ENCODE results near the gene DCAF17.

DCAF17 gene

GRCh38 chr2:171480908-171481307, 46.9 kb downstream of the DCAF17 start:
- TF ChIP-seq CTCF (conservative IDR thresholded peaks at IDR 0.05; ENCODE audit: low read depth, low read length): no peak
- no peak for DNase-seq (ENCODE audit: low read depth)
- H3K4me3 ChIP-seq (ENCODE audit: low read depth, low read length): no peak overlapping the region

DNA sequence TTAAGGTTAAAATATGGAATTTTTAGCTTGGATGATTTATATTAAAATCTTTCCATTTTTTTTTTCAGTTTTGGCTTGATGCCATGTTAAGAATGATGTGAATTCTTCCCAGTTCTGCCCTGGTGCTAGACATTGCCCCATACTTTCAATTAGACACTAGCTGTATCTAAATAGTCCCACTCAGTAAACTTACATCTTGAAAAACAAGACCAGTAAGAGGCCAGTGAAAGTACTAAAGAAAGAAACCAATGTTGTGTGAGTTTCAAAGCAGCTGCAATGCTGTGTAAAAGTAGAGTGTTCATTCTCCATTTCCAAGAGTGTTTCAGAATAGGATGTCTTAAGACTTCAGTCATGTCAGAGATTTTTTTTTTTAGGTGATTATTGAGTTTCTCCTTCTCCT, 48.3 kb downstream of the DCAF17 start:
- TF ChIP-seq CTCF (conservative IDR thresholded peaks at IDR 0.05; ENCODE audit: low read depth, low read length): no peak
- peak; percentile 16 for DNase-seq (ENCODE audit: low read depth)

GRCh38 chr2:171482877-171483276, 48.9 kb downstream of the DCAF17 start:
- H3K4me3 ChIP-seq (ENCODE audit: low read depth, low read length): no peak overlapping the region
- DNase-seq (ENCODE audit: low read depth): peak; percentile 27
- no peak for TF ChIP-seq CTCF (conservative IDR thresholded peaks at IDR 0.05; ENCODE audit: low read depth, low read length)

More for the DNA sequence above, 48.3 kb downstream of the DCAF17 start:
- H3K4me3 ChIP-seq (ENCODE audit: low read depth, low read length): no peak overlapping the region

DNA sequence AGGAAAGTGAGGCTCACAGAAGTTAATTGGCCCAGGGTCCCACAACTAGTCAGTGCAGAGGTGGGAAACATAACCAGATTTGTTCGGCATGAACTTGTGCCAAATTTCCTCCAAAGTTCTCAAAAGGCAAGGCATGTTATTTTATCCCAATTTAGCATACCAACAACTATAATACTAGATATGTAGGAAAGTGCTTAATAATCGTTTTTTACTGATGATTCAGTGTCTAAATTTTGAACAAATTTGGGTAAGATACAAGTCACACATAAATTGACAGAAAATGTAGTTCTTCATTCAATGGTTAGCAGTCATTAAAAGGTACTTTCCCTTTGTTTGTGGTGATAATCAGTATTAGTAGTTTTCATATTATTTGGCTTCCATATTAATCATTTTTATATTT, 49.8 kb downstream of the DCAF17 start:
- no peak for DNase-seq (ENCODE audit: low read depth)
- no peak overlapping the region for H3K4me3 ChIP-seq (ENCODE audit: low read depth, low read length)
- TF ChIP-seq CTCF (conservative IDR thresholded peaks at IDR 0.05; ENCODE audit: low read depth, low read length): no peak

- no peak overlapping the region for H3K4me3 ChIP-seq (ENCODE audit: low read depth, low read length)
- DNase-seq (ENCODE audit: low read depth): peak; percentile 14
- TF ChIP-seq CTCF (conservative IDR thresholded peaks at IDR 0.05; ENCODE audit: low read depth, low read length): no peak
Observed at GRCh38 chr2:171485116-171485515, 51.1 kb downstream of the DCAF17 start.

DNA sequence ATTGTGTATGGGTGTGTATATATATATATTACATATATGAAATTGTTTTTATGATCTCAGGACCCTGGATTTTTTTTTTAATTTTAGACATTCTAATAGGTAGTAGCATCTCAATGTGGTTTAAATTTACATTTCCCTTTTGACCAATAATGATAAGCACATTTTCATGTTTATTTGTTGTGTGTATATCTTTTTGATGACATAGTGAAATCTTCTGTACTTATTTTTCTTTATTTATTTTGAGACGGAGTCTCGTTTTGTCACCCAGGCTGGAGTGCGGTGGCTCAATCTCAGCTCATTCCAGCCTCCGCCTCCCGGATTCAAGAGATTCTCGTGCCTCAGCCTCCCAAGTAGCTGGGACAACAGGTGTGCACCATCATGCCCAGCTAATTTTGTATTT, 53.2 kb downstream of the DCAF17 start:
- no peak overlapping the region for H3K4me3 ChIP-seq (ENCODE audit: low read depth, low read length)
- TF ChIP-seq CTCF (conservative IDR thresholded peaks at IDR 0.05; ENCODE audit: low read depth, low read length): no peak

DNA sequence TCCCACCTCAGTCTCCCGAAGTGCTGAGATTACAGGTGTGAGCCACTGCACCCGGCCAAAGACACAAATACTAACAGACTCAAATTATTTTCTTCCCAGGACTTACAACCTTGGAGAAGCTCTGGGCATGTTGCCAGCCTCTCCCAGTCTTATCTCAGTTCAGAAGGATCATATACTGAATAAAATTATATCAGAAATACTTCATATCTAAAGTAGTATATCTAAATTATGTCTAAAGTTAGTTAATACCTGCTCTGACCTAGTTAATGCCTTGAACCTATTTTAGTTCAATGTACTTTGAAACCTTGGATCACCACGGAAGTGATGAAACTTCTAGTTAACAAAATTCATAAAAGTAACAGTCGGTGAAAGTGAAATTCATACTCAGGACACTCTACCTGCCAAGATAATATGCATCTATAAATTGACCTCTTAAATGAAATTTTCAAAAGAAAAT, 53.8 kb downstream of the DCAF17 start:
- DNase-seq (ENCODE audit: low read depth): no peak
- TF ChIP-seq CTCF (conservative IDR thresholded peaks at IDR 0.05; ENCODE audit: low read depth, low read length): no peak
- no peak overlapping the region for H3K4me3 ChIP-seq (ENCODE audit: low read depth, low read length)

More for the DNA sequence above, 53.2 kb downstream of the DCAF17 start:
- DNase-seq (ENCODE audit: low read depth): no peak
